HG03280 (cell line): ENCODE measurements around the gene C1QTNF2.

ENCODE experiments used
- ATAC-seq: cut with Tn5 transposase; IDR thresholded peaks from one replicate; pipeline ENCODE4 v1.9.1; 2021; ENCODE audit warnings: mild to moderate bottlenecking, moderate library complexity; ENCODE audit not compliant: unreplicated experiment

C1QTNF2 gene

GRCh38 chr5:160375701-160376100 is 5.3 kb upstream of the C1QTNF2 start:
- ATAC-seq: no peak

GRCh38 chr5:160375166-160375565 is 4.7 kb upstream of the C1QTNF2 start:
- ATAC-seq: no peak

- no peak for ATAC-seq
Measured at GRCh38 chr5:160371294-160371693, 868 bp upstream of the C1QTNF2 start.

- no peak for ATAC-seq
Measured at GRCh38 chr5:160370713-160371034, 248 bp upstream of the C1QTNF2 start.

- no peak for ATAC-seq
Measured at GRCh38 chr5:160367885-160368284, 2.5 kb downstream of the C1QTNF2 start.

GRCh38 chr5:160367261-160367660 is 3.2 kb downstream of the C1QTNF2 start:
- ATAC-seq: no peak

GRCh38 chr5:160366230-160366629 is 4.2 kb downstream of the C1QTNF2 start:
- no peak for ATAC-seq

- ATAC-seq: no peak
Measured at GRCh38 chr5:160363660-160364395, 6.6 kb downstream of the C1QTNF2 start.

- no peak for ATAC-seq
Measured at GRCh38 chr5:160363211-160363610, 7.2 kb downstream of the C1QTNF2 start.

GRCh38 chr5:160361624-160362228 is 8.7 kb downstream of the C1QTNF2 start:
- no peak for ATAC-seq

GRCh38 chr5:160360310-160360709 is 10.1 kb downstream of the C1QTNF2 start:
- no peak for ATAC-seq

GRCh38 chr5:160359816-160360215 is 10.6 kb downstream of the C1QTNF2 start:
- no peak for ATAC-seq

GRCh38 chr5:160359242-160359641 is 11.2 kb downstream of the C1QTNF2 start:
- no peak for ATAC-seq

- no peak for ATAC-seq
Measured at GRCh38 chr5:160357861-160358411, 12.5 kb downstream of the C1QTNF2 start.

- no peak for ATAC-seq
Measured at GRCh38 chr5:160357394-160357793, 13.0 kb downstream of the C1QTNF2 start.

GRCh38 chr5:160356550-160357347 is 13.7 kb downstream of the C1QTNF2 start:
- ATAC-seq: no peak

GRCh38 chr5:160354666-160355065 is 15.8 kb downstream of the C1QTNF2 start:
- ATAC-seq: no peak

GRCh38 chr5:160353379-160353778 is 17.0 kb downstream of the C1QTNF2 start:
- no peak for ATAC-seq

GRCh38 chr5:160352308-160352707 is 18.1 kb downstream of the C1QTNF2 start:
- ATAC-seq: no peak

GRCh38 chr5:160349935-160350303 is 20.5 kb downstream of the C1QTNF2 start:
- ATAC-seq: no peak

GRCh38 chr5:160349249-160349934 is 21.0 kb downstream of the C1QTNF2 start:
- ATAC-seq: no peak
